ENCODE results near the gene TNNI3K. TPM values are rescaled to one million over a fixed set of nuclear protein-coding genes. Genes with fewer than 3 reads are reported as not detected.

The TNNI3K gene
- total RNA-seq, 1 donor from 2014 or later: 1.1 TPM

GRCh38 chr1:74392186-74392585 is 157.0 kb downstream of the TNNI3K start:
- DNase-seq: no peak
- H3K27me3 ChIP-seq (ENCODE audit: low read depth): no peaks in the 10 kb centered on the region
- intact Hi-C loops (cut with DNase I): no loop called here
- H3K27ac ChIP-seq: no peak overlapping the region
- no peak overlapping the region for H3K4me3 ChIP-seq
- no peaks in the 10 kb centered on the region for H3K36me3 ChIP-seq
- H3K9me3 ChIP-seq: no peaks in the 10 kb centered on the region
- peaks cover 7% of the 10 kb centered on the region for H3K4me1 ChIP-seq
- no peak for TF ChIP-seq CTCF (IDR thresholded peaks at IDR 0.05)
- ATAC-seq: no peak

DNA sequence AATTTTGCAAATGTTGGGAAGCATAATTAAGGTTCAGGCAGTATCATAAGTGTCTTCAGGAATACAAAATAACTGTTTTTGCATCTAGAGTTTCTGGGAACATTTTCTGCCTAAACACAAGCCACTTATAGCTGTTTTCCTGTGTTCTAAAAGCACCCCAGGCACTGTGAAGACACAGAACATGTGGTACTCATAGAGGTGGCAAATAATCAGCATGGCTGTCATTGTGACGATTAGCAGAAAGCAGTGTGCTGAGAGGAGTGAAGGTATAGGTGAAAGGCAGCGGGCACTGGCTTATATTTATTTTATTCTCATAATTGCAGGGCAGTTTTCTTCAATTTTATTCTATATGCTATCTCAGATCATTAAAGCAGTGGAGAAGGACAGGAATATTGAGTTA is 157.7 kb downstream of the TNNI3K start:
- no peaks in the 10 kb centered on the region for H3K27me3 ChIP-seq (ENCODE audit: low read depth)
- intact Hi-C loops (cut with DNase I): no loop called here
- no peaks in the 10 kb centered on the region for H3K36me3 ChIP-seq
- no peak overlapping the region for H3K27ac ChIP-seq
- DNase-seq: no peak
- H3K9me3 ChIP-seq: no peaks in the 10 kb centered on the region
- TF ChIP-seq CTCF (IDR thresholded peaks at IDR 0.05): no peak
- H3K4me1 ChIP-seq: peaks cover 7% of the 10 kb centered on the region
- H3K4me3 ChIP-seq: no peak overlapping the region
- ATAC-seq: no peak

DNA sequence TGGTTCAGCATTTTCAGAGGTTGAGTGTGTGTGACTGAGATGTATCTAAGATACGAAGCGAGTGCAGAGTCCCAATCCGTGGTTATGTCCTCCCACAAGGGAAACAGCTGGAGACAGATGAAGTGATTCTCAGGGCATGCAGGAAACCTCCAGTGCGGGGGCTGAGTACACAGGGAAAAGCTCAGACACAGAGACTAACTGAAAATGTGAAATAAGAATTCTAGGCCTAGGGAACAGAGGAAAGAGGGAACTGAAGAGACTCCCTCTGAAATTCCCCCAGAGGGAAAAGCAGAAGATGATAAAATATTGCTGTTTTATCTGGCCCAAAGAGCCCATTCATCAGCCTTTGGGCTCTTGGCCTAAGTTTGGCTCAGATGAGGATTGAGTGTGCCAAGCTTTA is 160.4 kb downstream of the TNNI3K start:
- Histone ChIP-seq H3K27ac (peak overlapping the region; percentile 13), H3K4me3 (no peak overlapping the region), H3K4me1 (peaks cover 7% of the 10 kb centered on the region), H3K27me3 (ENCODE audit: low read depth) (no peaks in the 10 kb centered on the region), H3K9me3 (no peaks in the 10 kb centered on the region), H3K36me3 (no peaks in the 10 kb centered on the region)
- TF ChIP-seq CTCF (IDR thresholded peaks at IDR 0.05): no peak
- ATAC-seq (peak in 1 of 2 donors; percentile 9), DNase-seq (no peak)
- intact Hi-C loops (cut with DNase I): no loop called here

GRCh38 chr1:74396462-74396861 is 161.3 kb downstream of the TNNI3K start:
- H3K4me3 ChIP-seq: no peak overlapping the region
- H3K4me1 ChIP-seq: peaks cover 7% of the 10 kb centered on the region
- DNase-seq: no peak
- intact Hi-C loops (cut with DNase I): no loop called here
- H3K36me3 ChIP-seq: no peaks in the 10 kb centered on the region
- H3K9me3 ChIP-seq: no peaks in the 10 kb centered on the region
- no peaks in the 10 kb centered on the region for H3K27me3 ChIP-seq (ENCODE audit: low read depth)
- H3K27ac ChIP-seq: no peak overlapping the region
- no peak for TF ChIP-seq CTCF (IDR thresholded peaks at IDR 0.05)
- ATAC-seq: no peak

DNA sequence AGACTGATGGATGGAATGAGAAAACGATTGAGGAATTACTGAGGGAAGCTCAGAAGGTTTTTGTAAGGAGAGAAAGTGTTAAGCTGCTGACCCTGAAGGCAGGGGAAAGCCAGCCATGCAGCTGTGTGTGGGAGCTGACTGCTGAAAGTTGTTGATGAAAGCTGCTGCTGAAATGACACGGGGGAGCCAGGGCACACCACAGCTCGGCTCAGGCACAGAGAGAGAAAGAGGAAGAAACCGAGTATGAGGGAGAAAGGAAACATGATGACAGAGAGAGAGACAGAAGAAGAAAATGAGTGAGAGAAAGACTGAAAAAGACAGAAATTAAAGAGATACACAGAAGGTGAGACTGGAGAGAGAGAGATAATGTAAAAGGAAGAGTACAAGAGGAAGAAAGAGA is 161.7 kb downstream of the TNNI3K start:
- ATAC-seq: peak; percentile 37 to 51
- H3K27me3 ChIP-seq (ENCODE audit: low read depth): no peaks in the 10 kb centered on the region
- no peaks in the 10 kb centered on the region for H3K9me3 ChIP-seq
- H3K27ac ChIP-seq: no peak overlapping the region
- TF ChIP-seq CTCF (IDR thresholded peaks at IDR 0.05): no peak
- no peaks in the 10 kb centered on the region for H3K36me3 ChIP-seq
- no peak for DNase-seq
- H3K4me3 ChIP-seq: no peak overlapping the region
- intact Hi-C loops (cut with DNase I): no loop called here
- H3K4me1 ChIP-seq: peaks cover 7% of the 10 kb centered on the region

- Histone ChIP-seq H3K27ac (no peak overlapping the region), H3K4me1 (peaks cover 7% of the 10 kb centered on the region), H3K36me3 (no peaks in the 10 kb centered on the region), H3K4me3 (no peak overlapping the region), H3K9me3 (no peaks in the 10 kb centered on the region), H3K27me3 (ENCODE audit: low read depth) (no peaks in the 10 kb centered on the region)
- no peak for TF ChIP-seq CTCF (IDR thresholded peaks at IDR 0.05)
- ATAC-seq: no peak
- no peak for DNase-seq
- intact Hi-C loops (cut with DNase I): no loop called here
Measured at GRCh38 chr1:74399249-74399648, 164.1 kb downstream of the TNNI3K start.
